Mucosa of stomach (tissue), 1 donor: Measurements from ENCODE around the gene ARHGAP40.

Experiments
- H3K27me3 ChIP-seq: one replicate; pipeline ENCODE4 v1.7.0; 2013; ENCODE audit warnings: mild to moderate bottlenecking, low read length; ENCODE audit not compliant: control insufficient read depth, insufficient read depth
- H3K36me3 ChIP-seq: one replicate; pipeline ENCODE4 v1.7.0; 2013; ENCODE audit warnings: low read length; ENCODE audit not compliant: control insufficient read depth, insufficient read depth
- H3K4me1 ChIP-seq: one replicate; pipeline ENCODE4 v1.7.0; 2013; ENCODE audit warnings: mild to moderate bottlenecking, low read length; ENCODE audit not compliant: control insufficient read depth, insufficient read depth
- H3K4me3 ChIP-seq: one replicate; pipeline ENCODE4 v1.7.0; 2013; ENCODE audit warnings: low read length
- H3K9ac ChIP-seq: one replicate; pipeline ENCODE4 v1.7.0; 2013; ENCODE audit warnings: mild to moderate bottlenecking, low read length, moderate library complexity
- H3K9me3 ChIP-seq: one replicate; pipeline ENCODE4 v1.7.0; 2013; ENCODE audit warnings: mild to moderate bottlenecking, low read length, moderate library complexity; ENCODE audit not compliant: control insufficient read depth
- donor health status: Pancreatic carcinoma.

The ARHGAP40 gene

DNA sequence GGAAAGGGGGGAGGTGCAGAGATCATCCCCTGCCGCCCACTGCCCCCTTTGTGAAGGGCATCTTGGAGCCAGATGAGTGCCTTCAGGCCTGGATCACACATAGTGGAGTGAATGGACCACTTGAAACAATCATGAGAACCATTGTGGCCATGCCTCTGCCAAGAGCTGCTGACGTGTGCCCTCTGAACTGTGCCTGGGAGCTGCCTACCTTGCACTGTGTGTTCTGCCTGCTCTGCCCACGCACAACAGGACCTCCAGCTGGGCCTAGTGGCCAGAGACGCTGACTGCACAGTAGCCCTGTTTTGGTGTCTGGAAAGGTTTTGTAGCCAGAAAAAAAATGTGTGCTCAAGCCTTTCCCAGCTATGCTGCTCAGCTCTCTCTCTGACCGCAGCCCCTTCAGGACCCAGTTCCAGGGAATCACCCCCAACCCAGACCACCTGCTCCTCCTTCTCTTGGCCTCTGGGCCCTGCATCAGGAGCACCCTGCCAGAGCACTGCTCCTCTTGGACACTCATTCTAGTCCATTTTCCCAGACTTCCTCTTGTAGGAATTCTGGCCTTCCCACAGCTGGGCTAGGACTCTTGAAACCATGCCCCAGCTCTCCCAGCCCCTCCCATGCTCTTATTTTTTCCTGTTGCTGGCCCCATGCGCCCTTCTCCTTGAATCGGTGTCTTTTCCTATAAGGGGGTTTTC lies 22.2 kb upstream of the ARHGAP40 start:
- H3K27me3 ChIP-seq = peaks cover 7% of the 10 kb centered on the region
- no peaks in the 10 kb centered on the region for H3K36me3 ChIP-seq
- H3K4me1 ChIP-seq = no peaks in the 10 kb centered on the region
- no peaks in the 10 kb centered on the region for H3K9me3 ChIP-seq
- no peak overlapping the region for H3K4me3 ChIP-seq
- H3K9ac ChIP-seq = no peak overlapping the region

- H3K36me3 ChIP-seq = no peaks in the 10 kb centered on the region
- H3K9me3 ChIP-seq = no peaks in the 10 kb centered on the region
- peaks cover 7% of the 10 kb centered on the region for H3K27me3 ChIP-seq
- no peaks in the 10 kb centered on the region for H3K4me1 ChIP-seq
- H3K4me3 ChIP-seq = no peak overlapping the region
- no peak overlapping the region for H3K9ac ChIP-seq
Measured at GRCh38 chr20:38579921-38580320, 21.7 kb upstream of the ARHGAP40 start.

GRCh38 chr20:38581013-38581412 lies 20.6 kb upstream of the ARHGAP40 start, which contains the start of gene ADIG:
Gene ADIG, plus strand, starts transcription at chr20:38581197. Its CDS starts 54 bp downstream, at chr20:38581251.
- Histone ChIP-seq H3K9ac (no peak within 1 kb of the TSS), H3K27me3 (peaks cover 7% of the 10 kb centered on the region), H3K9me3 (no peaks in the 10 kb centered on the region), H3K36me3 (no peaks in the 10 kb centered on the region), H3K4me3 (no peak within 1 kb of the TSS), H3K4me1 (no peaks in the 10 kb centered on the region)

DNA sequence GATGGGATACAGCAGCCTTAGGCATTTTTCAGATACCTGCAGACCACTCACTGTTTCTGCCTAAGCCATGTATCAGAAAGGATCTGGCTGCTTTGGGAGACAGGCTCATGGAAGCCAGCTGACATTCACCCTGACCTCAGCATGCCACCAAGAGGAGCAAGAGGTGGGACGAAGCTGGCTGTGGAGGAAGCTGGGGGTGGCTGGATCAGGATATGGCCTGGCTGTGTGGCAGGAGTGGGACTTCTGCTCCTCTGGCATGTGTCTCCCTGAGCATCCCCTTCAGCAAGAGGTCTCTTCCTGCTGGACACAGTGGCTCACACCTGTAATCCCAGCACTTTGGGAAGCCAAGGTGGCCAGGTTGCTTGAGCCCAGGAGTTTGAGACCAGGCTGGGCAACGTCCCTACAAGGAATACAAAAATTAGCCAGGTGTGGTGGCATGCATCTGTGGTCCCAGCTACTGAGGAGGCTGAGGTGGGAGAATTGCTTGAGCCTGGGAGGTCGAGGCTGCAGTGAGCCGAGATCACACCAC lies 19.7 kb upstream of the ARHGAP40 start:
- Histone ChIP-seq H3K9ac (no peak overlapping the region), H3K36me3 (no peaks in the 10 kb centered on the region), H3K9me3 (no peaks in the 10 kb centered on the region), H3K4me3 (no peak overlapping the region), H3K27me3 (peaks cover 7% of the 10 kb centered on the region), H3K4me1 (no peaks in the 10 kb centered on the region)

GRCh38 chr20:38583306-38583705 lies 18.3 kb upstream of the ARHGAP40 start:
- Histone ChIP-seq H3K9me3 (no peaks in the 10 kb centered on the region), H3K36me3 (no peaks in the 10 kb centered on the region), H3K27me3 (peaks cover 7% of the 10 kb centered on the region), H3K4me1 (no peaks in the 10 kb centered on the region), H3K4me3 (no peak overlapping the region), H3K9ac (no peak overlapping the region)

GRCh38 chr20:38584099-38584763 lies 17.4 kb upstream of the ARHGAP40 start:
- no peak overlapping the region for H3K9ac ChIP-seq
- no peaks in the 10 kb centered on the region for H3K4me1 ChIP-seq
- no peaks in the 10 kb centered on the region for H3K9me3 ChIP-seq
- no peak overlapping the region for H3K4me3 ChIP-seq
- H3K27me3 ChIP-seq = peaks cover 7% of the 10 kb centered on the region
- H3K36me3 ChIP-seq = no peaks in the 10 kb centered on the region

DNA sequence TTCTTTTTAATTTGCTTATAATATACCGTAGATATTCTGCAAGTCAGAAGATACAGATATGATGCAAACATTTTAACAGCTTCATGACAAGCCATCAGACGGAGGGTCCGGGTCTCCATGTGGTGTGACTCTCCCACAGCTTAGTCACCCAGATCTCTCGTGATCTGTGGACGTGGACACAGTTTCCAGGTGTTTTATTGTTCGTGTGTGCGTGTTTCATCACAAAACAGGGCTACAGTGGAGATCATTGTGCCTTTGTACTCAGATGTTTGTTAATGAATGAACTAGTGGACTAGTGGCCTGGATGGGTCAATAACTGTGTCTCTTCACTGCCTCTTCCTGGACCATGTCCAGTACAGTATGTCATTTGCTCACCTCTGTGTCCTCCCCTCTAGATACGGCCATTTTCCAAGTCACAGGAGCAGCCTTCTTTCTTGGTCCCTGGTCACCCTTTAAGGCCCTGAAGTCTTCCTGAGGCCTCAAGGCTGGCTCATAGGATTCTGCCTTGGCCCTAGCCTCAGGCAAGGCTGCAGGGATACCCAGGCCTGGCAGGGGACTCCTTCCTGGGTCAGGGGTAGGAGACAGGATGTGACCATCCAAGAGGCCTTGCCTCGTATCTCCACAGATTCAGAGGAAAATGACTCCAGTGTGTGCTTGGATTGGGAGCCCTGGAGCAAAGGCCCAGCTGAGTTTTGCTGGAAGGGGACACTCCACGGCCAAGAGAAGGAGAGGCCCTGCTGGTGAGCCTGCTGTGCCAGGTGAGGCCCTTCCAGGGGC lies 16.0 kb upstream of the ARHGAP40 start:
- H3K27me3 ChIP-seq = peaks cover 7% of the 10 kb centered on the region
- no peak overlapping the region for H3K4me3 ChIP-seq
- H3K4me1 ChIP-seq = no peaks in the 10 kb centered on the region
- H3K9me3 ChIP-seq = no peaks in the 10 kb centered on the region
- no peak overlapping the region for H3K9ac ChIP-seq
- no peaks in the 10 kb centered on the region for H3K36me3 ChIP-seq

DNA sequence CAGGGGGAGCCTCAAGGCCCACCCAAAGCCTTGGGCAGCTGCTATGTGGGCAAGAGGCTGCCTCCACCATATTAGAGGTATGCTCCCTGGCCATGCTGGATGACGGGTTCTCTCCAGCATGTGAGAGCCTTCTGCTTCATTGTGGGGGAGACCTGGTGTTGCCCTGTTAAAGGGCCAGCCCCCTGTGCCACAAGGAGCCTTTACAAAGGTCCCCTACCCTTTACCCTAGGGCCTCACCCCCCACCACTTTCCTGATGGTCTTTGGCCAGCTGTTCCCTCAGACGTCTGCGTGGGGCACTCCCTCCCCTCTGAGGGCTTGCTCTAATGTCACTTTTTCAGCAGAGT lies 15.5 kb upstream of the ARHGAP40 start:
- no peak overlapping the region for H3K4me3 ChIP-seq
- H3K9me3 ChIP-seq = no peaks in the 10 kb centered on the region
- H3K27me3 ChIP-seq = peaks cover 6% of the 10 kb centered on the region
- H3K4me1 ChIP-seq = no peaks in the 10 kb centered on the region
- H3K9ac ChIP-seq = no peak overlapping the region
- H3K36me3 ChIP-seq = no peaks in the 10 kb centered on the region

GRCh38 chr20:38588303-38588702 lies 13.3 kb upstream of the ARHGAP40 start:
- no peaks in the 10 kb centered on the region for H3K36me3 ChIP-seq
- no peak overlapping the region for H3K9ac ChIP-seq
- no peak overlapping the region for H3K4me3 ChIP-seq
- H3K4me1 ChIP-seq = no peaks in the 10 kb centered on the region
- no peaks in the 10 kb centered on the region for H3K27me3 ChIP-seq
- H3K9me3 ChIP-seq = no peaks in the 10 kb centered on the region

DNA sequence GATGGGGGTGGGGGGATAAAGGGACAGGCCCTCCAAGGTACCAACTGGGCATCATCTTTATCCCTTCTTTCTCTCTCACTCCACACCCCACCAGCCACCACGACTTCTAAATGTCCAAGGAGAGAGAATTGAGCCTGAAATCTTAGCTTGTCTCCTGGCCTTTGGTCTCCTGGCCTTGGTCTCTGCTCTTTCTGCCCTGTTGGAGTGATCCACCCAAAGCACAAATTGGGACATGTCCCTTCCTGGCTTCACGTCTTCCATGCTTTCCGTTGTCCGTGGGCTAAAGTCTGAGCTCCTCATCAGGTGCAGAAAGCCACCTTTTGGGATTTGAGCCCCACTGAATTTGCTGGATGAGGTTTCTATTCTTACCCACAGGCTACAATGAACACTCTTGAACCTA lies 12.3 kb upstream of the ARHGAP40 start:
- no peak overlapping the region for H3K4me3 ChIP-seq
- no peaks in the 10 kb centered on the region for H3K27me3 ChIP-seq
- H3K9ac ChIP-seq = no peak overlapping the region
- H3K9me3 ChIP-seq = no peaks in the 10 kb centered on the region
- no peaks in the 10 kb centered on the region for H3K36me3 ChIP-seq
- no peaks in the 10 kb centered on the region for H3K4me1 ChIP-seq

DNA sequence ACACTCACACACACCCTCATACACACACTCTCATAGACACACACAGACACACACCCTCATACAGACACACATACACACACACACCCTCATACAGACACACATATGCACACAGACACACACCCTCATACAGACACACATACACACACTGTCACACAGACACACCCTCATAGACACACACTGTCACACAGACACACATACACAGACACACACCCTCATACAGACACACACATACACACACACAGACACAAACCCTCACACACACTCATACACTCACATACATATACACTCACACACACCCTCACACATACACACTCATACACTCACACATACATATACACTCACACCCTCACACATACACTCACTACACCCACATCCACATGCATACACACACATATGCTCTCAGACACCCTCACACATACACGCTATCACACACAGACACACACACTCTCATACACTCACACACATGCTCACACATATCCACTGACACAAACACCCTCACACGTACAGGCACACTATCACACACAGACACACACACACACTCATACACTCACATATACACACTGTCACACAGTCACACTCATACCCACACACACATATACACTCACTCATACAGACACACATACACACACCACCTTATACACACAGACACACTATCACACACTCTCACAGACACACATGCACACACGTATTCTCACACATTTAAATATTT lies 11.5 kb upstream of the ARHGAP40 start:
- H3K4me3 ChIP-seq = no peak overlapping the region
- H3K27me3 ChIP-seq = no peaks in the 10 kb centered on the region
- H3K9ac ChIP-seq = no peak overlapping the region
- H3K9me3 ChIP-seq = no peaks in the 10 kb centered on the region
- H3K4me1 ChIP-seq = no peaks in the 10 kb centered on the region
- no peaks in the 10 kb centered on the region for H3K36me3 ChIP-seq
